ENCODE measurements around the gene TMEM255A. TPM values are rescaled to one million over a fixed set of nuclear protein-coding genes. Genes with fewer than 3 reads are reported as not detected.

The TMEM255A gene
- total and polyA plus RNA-seq, 2 of the 4 experiments (the other 2 are of a cell fraction), result 0.03 TPM; not detected in 1

DNA sequence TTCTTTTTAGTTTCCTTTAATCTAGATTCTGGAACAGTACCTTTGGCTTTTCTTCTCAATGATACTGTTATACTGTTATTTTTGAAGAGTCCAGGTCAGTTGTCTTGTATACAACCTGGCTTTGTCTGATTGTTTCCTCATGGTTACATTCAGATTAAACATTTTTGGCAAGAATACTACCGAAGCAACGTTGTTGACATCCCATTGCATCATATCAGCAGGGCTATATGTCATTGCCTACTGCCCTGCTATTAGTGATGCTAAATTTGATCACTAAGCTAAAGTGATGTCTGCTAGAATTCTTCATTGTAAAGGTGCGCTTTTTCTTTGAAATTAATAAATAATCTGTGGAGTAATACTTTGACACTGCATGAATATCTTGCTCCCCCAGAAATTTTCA is 44.8 kb upstream of the TMEM255A start:
- no peak overlapping the region for H3K18ac ChIP-seq (ENCODE audit: low read depth, low read length)
- no peak overlapping the region for H3K4me2 ChIP-seq (ENCODE audit: low read depth, low read length)
- no TSS peak for BruUV-seq (replicated peaks)
- no peak overlapping the region for H2AK9ac ChIP-seq (replicated peaks; ENCODE audit: low read depth, low read length, poor library complexity)
- no peak overlapping the region for H2AK5ac ChIP-seq (ENCODE audit: low read depth, low read length)
- H4K20me1 ChIP-seq (ENCODE audit: insufficient read depth, low read length), result no peaks in the 10 kb centered on the region
- dilution Hi-C loops (cut with HindIII; ENCODE audit: low sequenced_read_pairs, unreplicated experiment) (no loop called here), in situ Hi-C loops (cut with MboI; ENCODE audit: low sequenced_read_pairs) (no loop called here), intact Hi-C loops (cut with micrococcal nuclease) (no loop called here)
- no peak overlapping the region for H3K27ac ChIP-seq (ENCODE audit: insufficient read depth, low read length)
- H2BK20ac ChIP-seq (ENCODE audit: low read depth, low read length), result no peak overlapping the region
- H3K23ac ChIP-seq (ENCODE audit: low read depth, low read length), result no peak overlapping the region
- H2AFZ ChIP-seq (replicated peaks; ENCODE audit: low read length, poor library complexity), result no peak overlapping the region
- no peaks in the 10 kb centered on the region for H3K4me1 ChIP-seq (ENCODE audit: control insufficient read depth, insufficient read depth, low read length)
- H3K9me1 ChIP-seq (ENCODE audit: insufficient read depth, low read length), result no peaks in the 10 kb centered on the region
- WGBS, 2 experiments (ENCODE audit: extremely low coverage in 2 of 2, insufficient read length in 1 of 2), result no CpG with 5 or more reads among the region's 3 CpGs
- ChIA-PET CTCF (no interaction called here), POLR2A (ENCODE audit: unreplicated experiment) (no interaction called here)
- H3K4me3 ChIP-seq (ENCODE audit: insufficient read depth, low read depth, low read length), result no peak overlapping the region
- TF ChIP-seq, protein P1, sequence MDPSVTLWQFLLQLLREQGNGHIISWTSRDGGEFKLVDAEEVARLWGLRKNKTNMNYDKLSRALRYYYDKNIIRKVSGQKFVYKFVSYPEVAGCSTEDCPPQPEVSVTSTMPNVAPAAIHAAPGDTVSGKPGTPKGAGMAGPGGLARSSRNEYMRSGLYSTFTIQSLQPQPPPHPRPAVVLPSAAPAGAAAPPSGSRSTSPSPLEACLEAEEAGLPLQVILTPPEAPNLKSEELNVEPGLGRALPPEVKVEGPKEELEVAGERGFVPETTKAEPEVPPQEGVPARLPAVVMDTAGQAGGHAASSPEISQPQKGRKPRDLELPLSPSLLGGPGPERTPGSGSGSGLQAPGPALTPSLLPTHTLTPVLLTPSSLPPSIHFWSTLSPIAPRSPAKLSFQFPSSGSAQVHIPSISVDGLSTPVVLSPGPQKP (IDR thresholded peaks at IDR 0.05; ENCODE audit: borderline replicate concordance, low read depth, low read length), result no peak
- TF ChIP-seq RAD21 (IDR thresholded peaks at IDR 0.05; ENCODE audit: low read length) (no peak), FOS (IDR thresholded peaks at IDR 0.05; ENCODE audit: low read depth, low read length) (no peak), CHD1 (IDR thresholded peaks at IDR 0.05; ENCODE audit: low read depth, low read length) (no peak), NFE2L2 (IDR thresholded peaks at IDR 0.05; ENCODE audit: low read depth, low read length) (no peak), MAZ (IDR thresholded peaks at IDR 0.05; ENCODE audit: borderline replicate concordance, low read depth, low read length) (no peak), MXI1 (IDR thresholded peaks at IDR 0.05; ENCODE audit: borderline replicate concordance, low read depth, low read length) (no peak), CEBPB (IDR thresholded peaks at IDR 0.05; ENCODE audit: low read depth, low read length) (no peak), RFX5 (IDR thresholded peaks at IDR 0.05; ENCODE audit: low read depth, low read length) (no peak), MAFK (IDR thresholded peaks at IDR 0.05; ENCODE audit: low read depth, low read length) (no peak), RCOR1 (IDR thresholded peaks at IDR 0.05; ENCODE audit: insufficient replicate concordance, low read length) (no peak), BHLHE40 (IDR thresholded peaks at IDR 0.05; ENCODE audit: low read depth, low read length) (no peak), CTCF (conservative IDR thresholded peaks at IDR 0.05; ENCODE audit: low read depth, low read length) (no peak)
- TF ChIP-seq, protein P2, sequence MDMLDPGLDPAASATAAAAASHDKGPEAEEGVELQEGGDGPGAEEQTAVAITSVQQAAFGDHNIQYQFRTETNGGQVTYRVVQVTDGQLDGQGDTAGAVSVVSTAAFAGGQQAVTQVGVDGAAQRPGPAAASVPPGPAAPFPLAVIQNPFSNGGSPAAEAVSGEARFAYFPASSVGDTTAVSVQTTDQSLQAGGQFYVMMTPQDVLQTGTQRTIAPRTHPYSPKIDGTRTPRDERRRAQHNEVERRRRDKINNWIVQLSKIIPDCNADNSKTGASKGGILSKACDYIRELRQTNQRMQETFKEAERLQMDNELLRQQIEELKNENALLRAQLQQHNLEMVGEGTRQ (IDR thresholded peaks at IDR 0.05; ENCODE audit: low read depth, low read length), result no peak
- ATAC-seq (ENCODE audit: low read depth) (no peak), DNase-seq (no peak)
- no peak overlapping the region for H3K9ac ChIP-seq (ENCODE audit: low read depth, low read length)
- no peak overlapping the region for H3K56ac ChIP-seq (ENCODE audit: extremely low read depth, insufficient read depth, low read length)
- no peaks in the 10 kb centered on the region for H3K36me3 ChIP-seq (ENCODE audit: control insufficient read depth, insufficient read depth, low read length)
- H2BK15ac ChIP-seq (ENCODE audit: low read depth, low read length), result no peak overlapping the region
- H2BK5ac ChIP-seq (ENCODE audit: low read depth, low read length, poor library complexity, severe bottlenecking), result no peak overlapping the region
- no peak overlapping the region for H4K91ac ChIP-seq (ENCODE audit: insufficient read depth, low read depth, low read length)
- peaks cover 1% of the 10 kb centered on the region; the same call in 1 of the 2 replicates for H3K27me3 ChIP-seq (ENCODE audit: control insufficient read depth, insufficient read depth, low read length)
- no peaks in the 10 kb centered on the region for H3K79me1 ChIP-seq (ENCODE audit: low read depth in 1 of 2, low read length in 2 of 2)
- H4K8ac ChIP-seq (ENCODE audit: low read depth in 2 of 2, low read length in 2 of 2), result no peak overlapping the region
- H4K5ac ChIP-seq (ENCODE audit: low read depth, low read length), result no peak overlapping the region
- no peak overlapping the region for H3K4ac ChIP-seq (ENCODE audit: low read depth, low read length)
- H3K14ac ChIP-seq (replicated peaks; ENCODE audit: low read depth, low read length), result no peak overlapping the region
- H2BK120ac ChIP-seq (ENCODE audit: low read depth, low read length), result no peak overlapping the region
- no peaks in the 10 kb centered on the region for H3K9me3 ChIP-seq (ENCODE audit: control insufficient read depth, insufficient read depth, low read length)
